Measurements from ENCODE around the gene TMOD2.

Gene TMOD2

GRCh38 chr15:51736069-51736468 lies 15.3 kb upstream of the TMOD2 start:
- DNase-seq (ENCODE audit: low spot score), result no peak

GRCh38 chr15:51736751-51737521 lies 14.5 kb upstream of the TMOD2 start:
- peak; percentile 31 for DNase-seq (ENCODE audit: low spot score)

GRCh38 chr15:51737522-51738305 lies 13.7 kb upstream of the TMOD2 start, which contains the start of gene LYSMD2:
TSS of gene LYSMD2 (minus strand) at chr15:51737655. CDS start at chr15:51737622, 33 bp downstream.
- peak; percentile 47 for DNase-seq (ENCODE audit: low spot score)

GRCh38 chr15:51738553-51738952 lies 12.8 kb upstream of the TMOD2 start:
- no peak for DNase-seq (ENCODE audit: low spot score)

- no peak for DNase-seq (ENCODE audit: low spot score)
Measured at GRCh38 chr15:51739061-51739712, 12.2 kb upstream of the TMOD2 start.

- no peak for DNase-seq (ENCODE audit: low spot score)
Measured at GRCh38 chr15:51749307-51749706, 2.1 kb upstream of the TMOD2 start.

- DNase-seq (ENCODE audit: low spot score), result no peak
Measured at GRCh38 chr15:51750186-51750585, 1.2 kb upstream of the TMOD2 start.

GRCh38 chr15:51751697-51752683 lies 593 bp downstream of the TMOD2 start:
- DNase-seq (ENCODE audit: low spot score), result peak; percentile 46

- no peak for DNase-seq (ENCODE audit: low spot score)
Measured at GRCh38 chr15:51752888-51753287, 1.5 kb downstream of the TMOD2 start.

- no peak for DNase-seq (ENCODE audit: low spot score)
Measured at GRCh38 chr15:51754267-51754666, 2.9 kb downstream of the TMOD2 start.

GRCh38 chr15:51755790-51756189 lies 4.4 kb downstream of the TMOD2 start:
- DNase-seq (ENCODE audit: low spot score), result no peak

GRCh38 chr15:51756482-51756881 lies 5.1 kb downstream of the TMOD2 start:
- DNase-seq (ENCODE audit: low spot score), result no peak

GRCh38 chr15:51757450-51757849 lies 6.1 kb downstream of the TMOD2 start:
- DNase-seq (ENCODE audit: low spot score), result no peak

- peak; percentile 74 for DNase-seq (ENCODE audit: low spot score)
Measured at GRCh38 chr15:51758645-51759044, 7.2 kb downstream of the TMOD2 start.

- DNase-seq (ENCODE audit: low spot score), result peak; percentile 69
Measured at GRCh38 chr15:51759557-51760070, 8.2 kb downstream of the TMOD2 start.

- no peak for DNase-seq (ENCODE audit: low spot score)
Measured at GRCh38 chr15:51760805-51761204, 9.4 kb downstream of the TMOD2 start.

- no peak for DNase-seq (ENCODE audit: low spot score)
Measured at GRCh38 chr15:51765751-51766150, 14.4 kb downstream of the TMOD2 start.

GRCh38 chr15:51766341-51766740 lies 14.9 kb downstream of the TMOD2 start:
- no peak for DNase-seq (ENCODE audit: low spot score)

GRCh38 chr15:51768018-51768417 lies 16.6 kb downstream of the TMOD2 start:
- no peak for DNase-seq (ENCODE audit: low spot score)

GRCh38 chr15:51770902-51771301 lies 19.5 kb downstream of the TMOD2 start:
- DNase-seq (ENCODE audit: low spot score), result no peak

GRCh38 chr15:51771773-51772172 lies 20.4 kb downstream of the TMOD2 start:
- DNase-seq (ENCODE audit: low spot score), result no peak

Measured in hepatic stellate cell (primary cell).